B cell (primary cell): Measurements from ENCODE around the gene AP1M1. TPM values are rescaled to one million over a fixed set of nuclear protein-coding genes. Genes with fewer than 3 reads are reported as not detected.

Source experiments
- ATAC-seq: fragments of 200-7000 bp; cut with Tn5 transposase; one replicate; pipeline ENCODE4 v1.10.0; 2021; ENCODE audit warnings: low read depth, mild to moderate bottlenecking, moderate number of reproducible peaks, moderate library complexity
- CTCF ChIA-PET: fragments of 350-600 bp; sonication (Branson Sonifier 250); formaldehyde crosslinking; loops from one replicate; lab custom pipeline; 2021; ENCODE audit warnings: antibody characterized with exemption, inconsistent platforms; lab: Charles Lee
- POLR2A ChIA-PET: fragments of 350-600 bp; sonication (Branson Sonifier 250); formaldehyde crosslinking; loops from one replicate; lab custom pipeline; 2021; ENCODE audit warnings: antibody characterized with exemption; lab: Charles Lee
- DNase-seq: peaks from one replicate; pipeline ENCODE4 v3.0.0; 2013
- H2AFZ ChIP-seq: 2 replicates; pipeline ENCODE4 v1.6.1; 2012; ENCODE audit warnings: mild to moderate bottlenecking, low read depth, low read length; ENCODE audit not compliant: insufficient read depth, poor library complexity, severe bottlenecking
- H3K27ac ChIP-seq, 2 donors: 1 replicate in 1 of 2; 2 replicates in 1 of 2; pipeline ENCODE4 v1.5.1; 2012 to 2013; ENCODE audit warnings: low read length in 2 of 2, mild to moderate bottlenecking in 2 of 2, moderate library complexity in 1 of 2
- H3K27me3 ChIP-seq, 4 experiments: fragments of 200-600 bp in 1 of 4; sonication (generic) in 1 of 4; replicated peaks in 1 of 4; 1 replicate in 2 of 4; 2 replicates in 2 of 4; pipeline versions ENCODE4 v1.6.1 to v1.7.0; 2013 to 2016; ENCODE audit warnings: low read length in 3 of 4, mild to moderate bottlenecking in 2 of 4, mixed read lengths in 1 of 4, moderate library complexity in 1 of 4; ENCODE audit not compliant: insufficient read depth in 4 of 4, control insufficient read depth in 3 of 4; ENCODE audit errors: control extremely low read depth in 1 of 4
- H3K36me3 ChIP-seq, 2 experiments: replicated peaks in 1 of 2; 1 replicate in 1 of 2; 2 replicates in 1 of 2; pipeline versions ENCODE4 v1.6.1 to v1.7.1; 2013; ENCODE audit warnings: low read length in 1 of 2; ENCODE audit not compliant: insufficient read depth in 2 of 2, control insufficient read depth in 1 of 2; ENCODE audit errors: control extremely low read depth in 1 of 2, extremely low read depth in 1 of 2
- H3K4me1 ChIP-seq, 2 donors: fragments of 200-600 bp in 1 of 2; sonication (generic) in 1 of 2; 1 replicate in 1 of 2; 2 replicates in 1 of 2; pipeline versions ENCODE4 v1.5.1 to v1.6.1; 2013 to 2017; ENCODE audit warnings: low read length in 2 of 2; ENCODE audit not compliant: control insufficient read depth in 2 of 2, insufficient read depth in 2 of 2
- H3K4me2 ChIP-seq: replicated peaks from 2 replicates; pipeline ENCODE3; 2012; ENCODE audit warnings: mild to moderate bottlenecking, low read depth, low read length; ENCODE audit not compliant: poor library complexity, severe bottlenecking
- H3K4me3 ChIP-seq, 5 experiments: fragments of 200-600 bp in 1 of 5; sonication (generic) in 1 of 5; 1 replicate in 3 of 5; 2 replicates in 2 of 5; pipeline versions ENCODE4 v1.5.1 to v1.7.0; 2011 to 2016; ENCODE audit warnings: low read length in 4 of 5, mild to moderate bottlenecking in 4 of 5, low read depth in 2 of 5, control low read depth in 1 of 5, moderate library complexity in 1 of 5; ENCODE audit not compliant: insufficient read depth in 1 of 5; ENCODE audit errors: control extremely low read depth in 1 of 5, extremely low read depth in 1 of 5
- H3K79me2 ChIP-seq: fragments of 200-600 bp; sonication (generic); one replicate; pipeline ENCODE4 v1.6.0; 2016; ENCODE audit warnings: low read length; ENCODE audit not compliant: control insufficient read depth, insufficient read depth
- H3K9ac ChIP-seq: fragments of 200-600 bp; sonication (generic); 2 replicates; pipeline ENCODE4 v1.6.1; 2017; ENCODE audit warnings: mild to moderate bottlenecking, low read length, moderate library complexity
- H3K9me3 ChIP-seq, 3 donors: one replicate each; pipeline versions ENCODE4 v1.6.1 to v1.7.1; 2013; ENCODE audit warnings: low read length in 2 of 3; ENCODE audit not compliant: control insufficient read depth in 2 of 3, insufficient read depth in 1 of 3; ENCODE audit errors: control extremely low read depth in 1 of 3
- H4K20me1 ChIP-seq: 2 replicates; pipeline ENCODE4 v1.6.0; 2012; ENCODE audit warnings: mild to moderate bottlenecking, low read length; ENCODE audit not compliant: insufficient read depth, control insufficient read depth, poor library complexity, severe bottlenecking
- H3K27ac Mint-ChIP-seq: one replicate; pipeline ENCODE4 v1.8.0; 2021; ENCODE audit warnings: mixed read lengths
- H3K27me3 Mint-ChIP-seq: one replicate; pipeline ENCODE4 v1.8.0; 2021; ENCODE audit warnings: mixed read lengths
- H3K4me1 Mint-ChIP-seq: one replicate; pipeline ENCODE4 v1.8.0; 2021; ENCODE audit warnings: mixed read lengths
- H3K4me3 Mint-ChIP-seq: one replicate; pipeline ENCODE4 v1.8.0; 2021; ENCODE audit warnings: mixed read lengths
- H3K9me3 Mint-ChIP-seq: one replicate; pipeline ENCODE4 v1.8.0; 2022; ENCODE audit warnings: mixed read lengths; ENCODE audit not compliant: insufficient read depth
- CTCF ChIP-seq: fragments of 200-600 bp; IDR thresholded peaks from one replicate; pipeline ENCODE4 v1.8.0; 2022; ENCODE audit warnings: antibody characterized with exemption, mild to moderate bottlenecking
- EZH2 ChIP-seq: IDR thresholded peaks from 2 replicates; pipeline ENCODE4 v1.6.1; 2012; ENCODE audit warnings: borderline replicate concordance, low read depth, mild to moderate bottlenecking, moderate library complexity, low read length; ENCODE audit not compliant: insufficient read depth, poor library complexity, severe bottlenecking
- WGBS: methylation state at CpG from one replicate; pipeline ENCODE4 v1.1.5; 2013; ENCODE audit warnings: missing lambda C conversion rate; ENCODE audit not compliant: insufficient coverage; 5-methylcytosine and 5-hydroxymethylcytosine counted together
- intact Hi-C: fragments of 100-400 bp; cut with micrococcal nuclease; formaldehyde crosslinking; loops from one replicate; pipeline ENCODE4 v1.10.0; 2022
- polyA plus RNA-seq: library from polyadenylated mRNA; depleted of rRNA; stranded (reverse); fragments of >200 nt; gene quantifications from 2 replicates; pipeline ENCODE4 v1.2.3, GENCODE V29; 2012
- total RNA-seq, 2 donors: library from RNA; stranded (reverse); fragments of 120-200 nt in 1 of 2; gene quantifications; 1 replicate in 1 of 2; 2 replicates in 1 of 2; pipeline versions ENCODE4 v1.2.3 to v1.2.4, GENCODE V29; 2013 to 2022

The AP1M1 gene
- total and polyA plus RNA-seq, 2 donors (not counting 1 experiment from before 2014, with no cell fraction given): 77.8 to 102 TPM

GRCh38 chr19:16233836-16234551 is 36.3 kb downstream of the AP1M1 start:
- DNase-seq: peak; percentile 15
- H3K4me1 ChIP-seq: peaks cover 12 to 14% of the 10 kb centered on the region in 2 donors
- no peak for ATAC-seq
- H3K27me3 ChIP-seq: no peaks in the 10 kb centered on the region
- TF ChIP-seq EZH2 (no peak), CTCF (no peak)
- intact Hi-C loops: no loop called here
- peaks cover 9% of the 10 kb centered on the region for H3K79me2 ChIP-seq
- CTCF ChIA-PET: no interaction called here
- no peaks in the 10 kb centered on the region for H4K20me1 ChIP-seq
- POLR2A ChIA-PET: no interaction called here
- peaks cover 0 to 58% of the 10 kb centered on the region in 2 experiments for H3K36me3 ChIP-seq
- 94% methylated on average over 16 of the region's 19 CpGs for WGBS
- no peak overlapping the region for H3K4me2 ChIP-seq
- Mint-ChIP-seq H3K4me1 (peaks cover 16% of the 10 kb centered on the region), H3K4me3 (no peak overlapping the region), H3K27me3 (no peaks in the 10 kb centered on the region), H3K27ac (no peak overlapping the region), H3K9me3 (no peaks in the 10 kb centered on the region)
- peaks cover 0 to 3% (median 0%) of the 10 kb centered on the region in 3 donors for H3K9me3 ChIP-seq
- H3K4me3 ChIP-seq: no peak overlapping the region
- no peak overlapping the region for H3K27ac ChIP-seq
- H2AFZ ChIP-seq: no peak overlapping the region
- no peak overlapping the region for H3K9ac ChIP-seq
